ENCODE data around the gene SLC6A6.
A peak's percentile ranks its signal among the peaks of the same experiment; 100 is the strongest.

- TF ChIP-seq CTCF (IDR thresholded peaks at IDR 0.05 in 8 of 11, conservative IDR thresholded peaks at IDR 0.05 in 3 of 11) (no peak), POLR2AphosphoS5 (IDR thresholded peaks at IDR 0.05) (peak in 1 of 3 donors; percentile 35)
Measured at GRCh38 chr3:14490255-14490654, 87.8 kb downstream of the SLC6A6 start.

Measured in spleen (tissue), 7 donors.